Transverse colon (tissue), 3 donors: ENCODE measurements around the gene WDR64.

Experiments used
- EP300 ChIP-seq: sonication (generic); formaldehyde crosslinking; IDR thresholded peaks from one replicate; pipeline ENCODE4 v1.6.1; 2017; ENCODE audit warnings: antibody characterized with exemption, low read depth
- POLR2A ChIP-seq: fragments of 450-650 bp; IDR thresholded peaks from one replicate; pipeline ENCODE4 v1.6.1; 2016; ENCODE audit warnings: antibody characterized with exemption, mild to moderate bottlenecking, moderate library complexity
- TF ChIP-seq, protein P1 (sequence below), 5 experiments: fragments of 200-600 bp in 3 of 5; fragments of 450-650 bp in 2 of 5; sonication (generic) in 3 of 5; IDR thresholded peaks; 1 replicate in 2 of 5; 2 replicates in 3 of 5; pipeline ENCODE4 v1.5.1; 2016 to 2017; ENCODE audit warnings: antibody characterized with exemption in 5 of 5, inconsistent platforms in 3 of 5, mild to moderate bottlenecking in 2 of 5, moderate library complexity in 1 of 5

DNA sequence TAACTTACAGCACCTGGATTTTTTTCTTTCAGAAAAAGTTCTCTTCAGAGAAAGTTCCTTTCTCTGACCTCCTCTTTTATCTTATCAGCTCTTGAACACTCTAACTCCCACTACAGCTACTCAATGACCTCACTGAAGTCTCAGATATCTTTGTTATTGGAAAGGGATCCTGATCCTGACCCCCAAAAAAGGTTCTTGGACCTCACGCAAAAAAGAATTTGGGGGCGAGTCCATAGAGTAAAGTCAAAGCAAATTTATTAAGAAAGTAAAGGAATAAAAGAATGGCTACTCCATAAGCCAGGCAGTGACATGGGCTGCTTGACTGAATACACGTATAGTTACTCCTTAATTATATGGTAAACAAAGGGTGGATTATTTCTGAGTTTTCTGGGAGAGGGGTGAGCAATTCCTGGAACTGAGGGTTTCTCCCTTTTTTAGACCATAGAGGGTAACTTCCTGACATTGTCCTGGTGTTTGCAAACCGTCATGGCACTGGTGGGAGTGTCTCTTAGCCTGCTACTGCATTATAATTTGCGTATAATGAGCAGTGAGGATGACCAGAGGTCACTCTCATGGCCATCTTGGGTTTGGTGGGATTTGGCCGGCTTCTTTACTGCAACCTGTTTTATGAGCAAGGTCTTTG, 44.2 kb downstream of the WDR64 start:
- TF ChIP-seq, protein P1, sequence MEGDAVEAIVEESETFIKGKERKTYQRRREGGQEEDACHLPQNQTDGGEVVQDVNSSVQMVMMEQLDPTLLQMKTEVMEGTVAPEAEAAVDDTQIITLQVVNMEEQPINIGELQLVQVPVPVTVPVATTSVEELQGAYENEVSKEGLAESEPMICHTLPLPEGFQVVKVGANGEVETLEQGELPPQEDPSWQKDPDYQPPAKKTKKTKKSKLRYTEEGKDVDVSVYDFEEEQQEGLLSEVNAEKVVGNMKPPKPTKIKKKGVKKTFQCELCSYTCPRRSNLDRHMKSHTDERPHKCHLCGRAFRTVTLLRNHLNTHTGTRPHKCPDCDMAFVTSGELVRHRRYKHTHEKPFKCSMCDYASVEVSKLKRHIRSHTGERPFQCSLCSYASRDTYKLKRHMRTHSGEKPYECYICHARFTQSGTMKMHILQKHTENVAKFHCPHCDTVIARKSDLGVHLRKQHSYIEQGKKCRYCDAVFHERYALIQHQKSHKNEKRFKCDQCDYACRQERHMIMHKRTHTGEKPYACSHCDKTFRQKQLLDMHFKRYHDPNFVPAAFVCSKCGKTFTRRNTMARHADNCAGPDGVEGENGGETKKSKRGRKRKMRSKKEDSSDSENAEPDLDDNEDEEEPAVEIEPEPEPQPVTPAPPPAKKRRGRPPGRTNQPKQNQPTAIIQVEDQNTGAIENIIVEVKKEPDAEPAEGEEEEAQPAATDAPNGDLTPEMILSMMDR (IDR thresholded peaks at IDR 0.05): no peak
- no peak for TF ChIP-seq POLR2A
- TF ChIP-seq EP300: no peak
